WTC11 (cell line): Measurements from ENCODE around the gene ANAPC10. TPM values are rescaled to one million over a fixed set of nuclear protein-coding genes. Genes with fewer than 3 reads are reported as not detected.
A peak's percentile ranks its signal among the peaks of the same experiment; 100 is the strongest.

Source experiments
- ATAC-seq: fragments of 200-7000 bp; cut with Tn5 transposase; 2 replicates; pipeline ENCODE4 v1.10.0; 2021; ENCODE audit warnings: mild to moderate bottlenecking, moderate library complexity
- CTCF ChIA-PET: fragments of 300-600 bp; sonication (Branson Sonifier 250); formaldehyde crosslinking; loops from one replicate; lab custom pipeline; 2021; ENCODE audit warnings: antibody characterized with exemption; lab: Charles Lee
- POLR2A ChIA-PET: fragments of 350-600 bp; sonication (Branson Sonifier 250); formaldehyde crosslinking; loops from one replicate; lab custom pipeline; 2021; ENCODE audit warnings: antibody characterized with exemption; lab: Charles Lee
- DNase-seq: peaks from one replicate; pipeline ENCODE4 v3.0.0; 2021; ENCODE audit warnings: low spot score
- H3K27ac Mint-ChIP-seq: 2 replicates; pipeline ENCODE4 v1.8.0; 2021; ENCODE audit warnings: mixed read lengths
- H3K27me3 Mint-ChIP-seq: 2 replicates; pipeline ENCODE4 v1.8.0; 2021; ENCODE audit warnings: low read depth, mild to moderate bottlenecking, moderate library complexity, mixed read lengths
- H3K36me3 Mint-ChIP-seq: 2 replicates; pipeline ENCODE4 v1.8.0; 2021; ENCODE audit warnings: mixed read lengths
- H3K4me1 Mint-ChIP-seq: 2 replicates; pipeline ENCODE4 v1.8.0; 2022; ENCODE audit warnings: mixed read lengths
- H3K4me3 Mint-ChIP-seq: 2 replicates; pipeline ENCODE4 v1.8.0; 2021; ENCODE audit warnings: mild to moderate bottlenecking, moderate library complexity, mixed read lengths
- H3K9me3 Mint-ChIP-seq: 2 replicates; pipeline ENCODE4 v1.8.0; 2021; ENCODE audit warnings: mixed read lengths
- ATF1 ChIP-seq: sonication (generic); formaldehyde crosslinking; IDR thresholded peaks from 2 replicates; pipeline ENCODE4 v1.8.1; 2023; ENCODE audit warnings: mild to moderate bottlenecking, moderate library complexity, missing genetic modification reagents
- ATF6 ChIP-seq: sonication (generic); formaldehyde crosslinking; IDR thresholded peaks from 2 replicates; pipeline ENCODE4 v1.8.1; 2023; ENCODE audit warnings: mild to moderate bottlenecking, missing genetic modification reagents
- CBFB ChIP-seq: sonication (generic); formaldehyde crosslinking; IDR thresholded peaks from 2 replicates; pipeline ENCODE4 v1.8.1; 2022; ENCODE audit warnings: mild to moderate bottlenecking, low read depth, missing genetic modification reagents
- CTCF ChIP-seq: fragments of 200-600 bp; IDR thresholded peaks from 2 replicates; pipeline ENCODE4 v1.8.0; 2022; ENCODE audit warnings: antibody characterized with exemption
- GTF2I ChIP-seq: fragments of 250-450 bp; sonication (Bioruptor Pico); conservative IDR thresholded peaks from 2 replicates; pipeline ENCODE4 v1.4.0; 2021; ENCODE audit warnings: mild to moderate bottlenecking
- JAZF1 ChIP-seq: fragments of 250-450 bp; sonication (Bioruptor Pico); IDR thresholded peaks from 2 replicates; pipeline ENCODE4 v1.9.0; 2021; ENCODE audit warnings: moderate library complexity, mild to moderate bottlenecking, inconsistent platforms
- JUN ChIP-seq: sonication (generic); formaldehyde crosslinking; IDR thresholded peaks from 2 replicates; pipeline ENCODE4 v1.8.0; 2023; ENCODE audit warnings: mild to moderate bottlenecking, missing genetic modification reagents
- KAT7 ChIP-seq: sonication (generic); formaldehyde crosslinking; IDR thresholded peaks from 2 replicates; pipeline ENCODE4 v1.8.1; 2023; ENCODE audit warnings: missing genetic modification reagents, mild to moderate bottlenecking, borderline replicate concordance
- MAX ChIP-seq: sonication (generic); formaldehyde crosslinking; IDR thresholded peaks from 2 replicates; pipeline ENCODE4 v1.8.0; 2022; ENCODE audit warnings: mild to moderate bottlenecking, missing genetic modification reagents
- MLX ChIP-seq: sonication (generic); formaldehyde crosslinking; IDR thresholded peaks from 2 replicates; pipeline ENCODE4 v1.8.1; 2023; ENCODE audit warnings: mild to moderate bottlenecking, missing genetic modification reagents, moderate library complexity
- MYBL2 ChIP-seq: sonication (generic); formaldehyde crosslinking; IDR thresholded peaks from 2 replicates; pipeline ENCODE4 v1.8.1; 2023; ENCODE audit warnings: mild to moderate bottlenecking, moderate library complexity, missing genetic modification reagents
- NR2C2 ChIP-seq: sonication (generic); formaldehyde crosslinking; IDR thresholded peaks from 2 replicates; pipeline ENCODE4 v1.8.0; 2022; ENCODE audit warnings: mild to moderate bottlenecking, missing genetic modification reagents
- RORB ChIP-seq: fragments of 250-450 bp; sonication (Bioruptor Pico); IDR thresholded peaks from 2 replicates; pipeline ENCODE4 v1.9.0; 2021; ENCODE audit warnings: mild to moderate bottlenecking
- SMAD3 ChIP-seq: sonication (generic); formaldehyde crosslinking; IDR thresholded peaks from 2 replicates; pipeline ENCODE4 v1.8.0; 2022; ENCODE audit warnings: missing genetic modification reagents, mild to moderate bottlenecking, borderline replicate concordance
- ZNF138 ChIP-seq: sonication (generic); formaldehyde crosslinking; conservative IDR thresholded peaks from 2 replicates; pipeline ENCODE4 v1.8.1; 2022; ENCODE audit warnings: mild to moderate bottlenecking, moderate library complexity, missing genetic modification reagents
- ZNF263 ChIP-seq: sonication (generic); formaldehyde crosslinking; IDR thresholded peaks from 2 replicates; pipeline ENCODE4 v1.8.1; 2022; ENCODE audit warnings: low read depth, mild to moderate bottlenecking, moderate library complexity, missing genetic modification reagents
- ZNF671 ChIP-seq: fragments of 250-450 bp; sonication (Bioruptor Pico); IDR thresholded peaks from 2 replicates; pipeline ENCODE4 v1.8.0; 2021; ENCODE audit warnings: mild to moderate bottlenecking
- total RNA-seq: library from RNA; stranded (reverse); gene quantifications from 3 replicates; pipeline ENCODE4 v1.2.3, GENCODE V29; 2021
- TF ChIP-seq, protein P1 (sequence below): sonication (generic); formaldehyde crosslinking; IDR thresholded peaks from 2 replicates; pipeline ENCODE4 v1.8.1; 2022; ENCODE audit warnings: mild to moderate bottlenecking, missing genetic modification reagents, moderate library complexity, borderline replicate concordance

ANAPC10 gene
- total RNA-seq, 1 experiment from 2014 or later = 18.2 TPM

- TF ChIP-seq ZNF263 (CRISPR knock-in tag) (no peak), RORB (CRISPR knock-in tag) (no peak), JUN (no peak), GTF2I (no peak), MYBL2 (CRISPR knock-in tag) (no peak)
Observed at GRCh38 chr4:145071560-145071959, 26.4 kb downstream of the ANAPC10 start (continued).

GRCh38 chr4:145069361-145069760 is 28.6 kb downstream of the ANAPC10 start:
- H3K27ac Mint-ChIP-seq = no peak overlapping the region
- H3K4me1 Mint-ChIP-seq = peaks cover 24% of the 10 kb centered on the region
- TF ChIP-seq, protein P1, sequence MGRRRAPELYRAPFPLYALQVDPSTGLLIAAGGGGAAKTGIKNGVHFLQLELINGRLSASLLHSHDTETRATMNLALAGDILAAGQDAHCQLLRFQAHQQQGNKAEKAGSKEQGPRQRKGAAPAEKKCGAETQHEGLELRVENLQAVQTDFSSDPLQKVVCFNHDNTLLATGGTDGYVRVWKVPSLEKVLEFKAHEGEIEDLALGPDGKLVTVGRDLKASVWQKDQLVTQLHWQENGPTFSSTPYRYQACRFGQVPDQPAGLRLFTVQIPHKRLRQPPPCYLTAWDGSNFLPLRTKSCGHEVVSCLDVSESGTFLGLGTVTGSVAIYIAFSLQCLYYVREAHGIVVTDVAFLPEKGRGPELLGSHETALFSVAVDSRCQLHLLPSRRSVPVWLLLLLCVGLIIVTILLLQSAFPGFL = no peak
- no peak for TF ChIP-seq ATF6 (CRISPR knock-in tag)
- no peak overlapping the region for H3K4me3 Mint-ChIP-seq
- no peaks in the 10 kb centered on the region for H3K36me3 Mint-ChIP-seq
- DNase-seq (no peak), ATAC-seq (no peak)
- peaks cover 2% of the 10 kb centered on the region; the same call in 1 of the 2 replicates for H3K27me3 Mint-ChIP-seq
- H3K9me3 Mint-ChIP-seq = no peaks in the 10 kb centered on the region
- POLR2A ChIA-PET = no interaction called here
- CTCF ChIA-PET = no interaction called here

- ATAC-seq = peak; percentile 93
- Mint-ChIP-seq H3K9me3 (peaks cover 5% of the 10 kb centered on the region), H3K27me3 (peaks cover 2% of the 10 kb centered on the region; the same call in 1 of the 2 replicates), H3K27ac (no peak overlapping the region), H3K4me3 (0 out of 2 replicates have a peak overlapping the region, but pooled peaks have one; percentile 11), H3K4me1 (peaks cover 24% of the 10 kb centered on the region), H3K36me3 (peaks cover 11% of the 10 kb centered on the region)
- POLR2A ChIA-PET = no interaction called here
- TF ChIP-seq ZNF138 (CRISPR knock-in tag) = no peak
- no peak for TF ChIP-seq ATF1 (CRISPR knock-in tag)
- TF ChIP-seq ZNF671 (CRISPR knock-in tag) = no peak
- TF ChIP-seq MLX = no peak
- TF ChIP-seq SMAD3 = no peak
- no peak for TF ChIP-seq NR2C2 (CRISPR knock-in tag)
- TF ChIP-seq MAX (CRISPR knock-in tag) = no peak
- TF ChIP-seq JAZF1 (CRISPR knock-in tag) = no peak
- TF ChIP-seq CBFB = no peak
- no peak for TF ChIP-seq GTF2I
- CTCF ChIA-PET = no interaction called here
- DNase-seq = no peak
Observed at GRCh38 chr4:145066063-145066501, 31.9 kb downstream of the ANAPC10 start.

DNA sequence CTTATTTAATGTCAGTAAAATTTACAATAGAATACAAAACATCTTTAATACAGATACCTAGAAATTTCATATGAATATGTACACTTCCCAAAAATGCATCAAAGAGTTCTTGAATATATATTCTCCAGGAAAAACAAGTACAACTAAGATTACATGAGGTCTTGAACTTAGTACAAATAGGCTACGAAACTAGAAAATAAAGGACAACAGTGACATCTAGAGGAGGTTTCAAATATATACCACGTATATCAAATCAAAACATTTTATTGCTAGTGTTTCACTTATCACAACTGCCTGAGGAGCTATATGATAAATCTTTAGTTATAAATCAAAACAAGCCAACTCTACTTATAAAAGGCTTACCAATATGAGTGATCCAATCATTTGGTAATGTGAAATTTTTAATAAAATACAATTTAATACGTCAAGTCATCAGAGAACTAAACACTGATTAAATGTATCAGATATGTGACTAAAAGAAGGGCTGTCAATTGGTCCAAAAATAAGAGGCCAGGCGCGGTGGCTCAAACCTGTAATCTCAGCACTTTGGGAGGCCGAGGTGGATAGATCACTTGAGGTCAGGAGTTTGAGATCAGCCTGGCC is 36.6 kb downstream of the ANAPC10 start:
- DNase-seq = no peak
- Mint-ChIP-seq H3K36me3 (peaks cover 11% of the 10 kb centered on the region), H3K27ac (no peak overlapping the region), H3K4me1 (peaks cover 24% of the 10 kb centered on the region), H3K4me3 (no peak overlapping the region), H3K27me3 (no peaks in the 10 kb centered on the region; the same call in 1 of the 2 replicates), H3K9me3 (peaks cover 5% of the 10 kb centered on the region)
- ChIA-PET POLR2A (no interaction called here), CTCF (interaction anchor here (1.0 to 1.4 kb wide), 2 partner anchors 8 to 11 kb away, joined by 3 to 4 read pairs; no protein-coding TSS in a partner anchor)
- ATAC-seq = peak; percentile 60; the same call in 1 of the 2 replicates
- TF ChIP-seq KAT7 (CRISPR knock-in tag) (no peak), CTCF (peak; percentile 24; the same call in 1 of the 2 replicates)
